Right hindlimb (tissue), 1 donor: ENCODE results near the gene CRAMP1.

Source experiments
- DNase-seq: peaks from one replicate; pipeline ENCODE4 v3.0.0-alpha.2; 2018

CRAMP1 gene

DNA sequence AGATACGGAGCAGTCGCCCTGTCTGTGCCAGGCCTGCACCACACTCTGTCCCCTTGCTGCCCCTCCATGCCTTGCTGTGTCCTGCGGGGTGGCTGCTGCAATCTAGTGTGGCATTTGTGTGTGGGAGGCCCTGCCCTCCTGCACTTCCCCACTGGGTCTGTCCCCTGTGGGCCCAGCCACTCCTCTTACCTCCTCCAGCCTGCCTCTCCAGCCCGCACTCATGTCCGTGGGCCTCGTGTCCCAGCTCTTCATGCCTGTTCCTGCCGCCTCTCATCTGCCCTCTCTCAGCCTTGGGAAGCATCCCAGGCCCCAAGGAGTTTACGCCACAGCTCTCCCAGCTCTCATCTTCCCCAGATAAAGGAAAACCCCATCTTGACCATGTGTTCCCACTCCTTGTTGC, 26.6 kb downstream of the CRAMP1 start:
- no peak for DNase-seq

DNA sequence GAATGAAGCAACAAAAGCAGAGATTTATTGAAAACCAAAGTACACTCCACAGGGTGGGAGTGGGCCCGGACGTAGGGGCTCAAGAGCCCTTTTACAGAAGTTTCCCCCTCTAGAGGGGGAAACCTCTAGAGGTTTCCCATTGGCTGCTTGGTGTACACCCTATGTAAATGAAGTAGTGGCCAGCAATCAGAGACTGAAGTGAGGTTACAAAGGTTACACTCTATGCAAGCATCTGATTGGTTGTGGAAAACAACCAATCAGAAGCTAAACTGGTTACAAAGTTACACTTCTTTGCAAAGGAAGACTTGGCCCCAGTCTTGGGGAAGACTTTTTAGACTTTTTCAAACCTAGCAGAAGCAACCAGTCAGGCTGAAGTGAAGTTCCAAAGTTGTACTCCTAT, 27.1 kb downstream of the CRAMP1 start:
- DNase-seq = no peak

DNA sequence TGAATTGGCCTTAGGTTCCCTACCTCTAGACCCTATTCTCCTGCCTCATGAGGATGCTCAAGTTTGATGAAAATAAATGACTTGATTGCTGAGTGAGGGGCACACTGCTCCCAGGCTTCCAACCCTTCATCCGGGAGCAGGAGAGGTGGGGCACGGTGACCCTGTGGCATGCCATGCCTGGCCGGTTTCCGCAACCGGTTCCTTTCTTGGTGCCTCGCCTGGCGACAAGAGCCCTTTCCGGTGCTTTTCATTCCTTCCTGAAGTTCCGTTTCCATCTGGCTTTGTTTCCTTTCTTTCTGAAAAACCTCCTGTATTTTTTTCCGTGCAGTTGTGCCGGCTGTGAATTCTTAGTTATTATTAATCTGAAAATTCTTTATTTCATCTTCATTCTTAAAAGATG, 27.7 kb downstream of the CRAMP1 start:
- DNase-seq = no peak

DNA sequence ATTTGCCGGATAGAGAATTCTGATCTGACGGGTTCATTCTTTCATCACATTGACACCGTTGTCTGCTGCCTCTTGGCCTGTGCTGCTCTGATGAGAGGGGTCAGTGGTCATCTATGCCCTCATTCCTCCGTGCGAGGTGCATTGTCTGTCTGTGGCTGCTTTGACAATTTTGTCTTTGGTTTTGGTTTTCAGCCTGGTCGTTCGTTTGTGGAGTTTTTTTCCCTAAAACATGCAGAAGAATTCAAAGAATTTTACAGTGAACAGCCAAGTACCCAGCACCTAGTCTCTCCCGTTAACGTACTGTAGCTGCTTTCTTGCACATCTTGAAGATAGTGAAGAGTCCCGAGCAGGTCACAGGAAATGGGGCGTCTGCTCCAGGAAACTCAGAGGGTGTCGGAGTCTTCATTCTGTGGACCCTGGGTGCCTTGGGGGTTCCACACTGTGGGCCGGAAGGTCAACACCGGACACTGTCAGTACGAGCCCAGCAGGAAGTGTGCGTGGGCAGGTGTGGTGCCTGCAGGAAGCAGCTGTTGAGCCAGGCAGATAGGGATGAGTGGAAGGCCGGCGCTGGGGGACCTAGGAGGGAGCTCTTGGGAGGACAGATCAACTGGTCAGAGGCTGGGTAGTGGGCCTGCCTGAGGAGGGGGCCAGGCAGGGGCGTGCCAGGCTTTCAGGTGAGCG, 28.2 kb downstream of the CRAMP1 start:
- no peak for DNase-seq

DNA sequence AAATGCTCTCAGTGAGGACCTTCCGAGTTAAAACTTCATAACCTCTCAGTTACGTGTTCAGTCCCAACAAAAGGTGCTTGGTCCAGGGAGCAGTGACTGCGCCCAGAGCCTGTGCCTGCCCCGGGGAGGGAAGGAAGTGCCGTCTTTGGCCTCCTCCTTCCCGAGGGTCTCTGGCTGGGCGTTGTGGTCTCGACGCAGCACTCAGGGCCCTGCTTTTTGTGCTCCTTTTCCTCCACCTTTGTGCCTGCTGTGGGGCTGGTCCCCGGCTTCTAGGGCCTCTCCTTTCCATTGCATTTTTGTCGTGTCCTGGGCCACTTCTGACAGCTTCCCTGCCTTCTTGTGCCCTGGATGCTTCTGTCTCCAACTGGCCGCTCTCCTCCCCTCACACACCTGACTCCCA, 29.1 kb downstream of the CRAMP1 start:
- DNase-seq = no peak

DNA sequence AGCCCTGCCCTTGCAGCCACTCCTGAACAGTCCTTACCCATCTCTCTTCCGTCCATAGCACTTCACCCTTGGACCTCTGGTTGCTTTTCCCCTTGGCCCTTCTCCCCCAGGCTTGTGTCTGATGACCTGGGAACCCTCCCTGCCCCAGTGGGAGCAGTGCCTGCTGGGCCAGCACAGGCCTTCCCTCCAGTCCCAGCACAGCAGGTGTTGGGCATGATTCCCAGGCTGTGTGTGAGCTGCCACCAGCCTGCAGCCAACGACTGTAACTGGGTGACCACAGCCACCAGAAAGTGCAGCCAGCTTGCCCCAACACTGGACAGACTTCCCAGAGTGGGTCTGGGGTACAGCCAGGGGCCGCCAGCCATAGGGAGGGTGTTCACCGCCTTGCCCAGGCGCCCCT, 30.0 kb downstream of the CRAMP1 start:
- DNase-seq = no peak

DNA sequence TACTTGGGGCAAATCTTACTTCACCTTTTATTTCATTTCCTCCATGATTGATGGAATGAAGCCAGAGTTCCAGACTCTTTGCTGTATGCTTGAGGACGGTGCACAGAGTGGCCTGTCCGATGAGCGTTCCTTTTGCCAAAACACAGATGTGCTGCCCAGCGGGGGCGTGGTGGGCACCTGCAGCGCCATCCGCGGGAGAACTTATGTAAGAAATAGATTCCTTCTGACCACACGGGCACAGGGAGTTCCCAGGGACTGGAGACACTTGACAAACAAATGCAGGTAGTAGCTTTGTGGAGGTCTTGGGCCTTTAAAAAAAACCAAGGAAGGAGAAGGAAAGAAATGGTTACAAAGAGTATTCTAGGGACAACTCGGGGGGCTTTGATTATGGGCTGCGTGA, 30.6 kb downstream of the CRAMP1 start:
- no peak for DNase-seq

DNA sequence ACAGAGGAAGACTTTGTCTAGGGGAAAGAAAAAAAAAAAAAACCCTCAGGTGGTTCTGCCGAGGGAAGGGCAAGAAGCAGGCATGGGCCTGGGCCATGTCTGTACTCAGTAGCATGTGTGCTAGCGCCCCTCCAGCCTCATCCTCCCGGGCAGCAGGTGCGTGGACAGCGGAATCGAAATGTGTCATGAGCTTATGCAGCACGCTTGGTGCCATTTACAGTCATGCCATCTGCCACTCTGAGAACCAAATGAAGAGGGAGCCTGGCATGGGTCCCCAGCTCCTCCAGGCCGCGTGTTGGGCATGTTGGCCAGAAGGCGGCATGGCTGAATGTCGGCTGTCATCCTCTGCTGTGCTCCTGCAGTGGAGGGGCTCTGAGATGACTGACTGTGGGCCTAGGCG, 31.4 kb downstream of the CRAMP1 start:
- no peak for DNase-seq

DNA sequence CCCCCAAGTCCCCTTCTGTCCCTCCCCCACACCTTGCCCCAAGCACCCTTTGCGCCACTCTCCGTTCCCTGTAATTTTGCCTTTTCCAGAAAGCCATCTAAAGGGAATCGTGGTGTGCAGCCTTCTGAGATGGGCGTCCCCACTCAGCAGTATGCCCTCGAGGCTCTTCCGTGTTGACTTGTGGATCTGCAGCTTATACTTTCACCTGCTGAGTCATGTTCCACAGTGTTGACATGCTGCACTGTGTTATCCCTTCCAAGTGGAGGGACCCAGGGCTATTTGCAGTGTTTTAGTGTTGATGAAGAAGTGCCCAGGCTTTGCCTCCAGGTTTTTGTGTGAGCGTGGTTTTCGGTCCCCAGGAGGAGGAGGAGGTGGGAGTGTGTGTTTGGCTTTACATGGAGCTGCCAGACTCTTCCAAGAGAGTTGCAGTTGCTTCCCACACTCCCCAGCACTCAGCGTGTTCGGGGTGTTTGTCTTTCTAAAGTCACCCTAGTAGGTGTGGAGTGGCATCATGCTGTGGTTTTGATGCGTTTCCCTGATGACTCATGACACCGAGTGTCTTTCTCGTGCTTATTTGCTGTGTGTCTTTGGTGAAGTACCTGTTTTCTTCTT, 33.9 kb downstream of the CRAMP1 start:
- DNase-seq = no peak

DNA sequence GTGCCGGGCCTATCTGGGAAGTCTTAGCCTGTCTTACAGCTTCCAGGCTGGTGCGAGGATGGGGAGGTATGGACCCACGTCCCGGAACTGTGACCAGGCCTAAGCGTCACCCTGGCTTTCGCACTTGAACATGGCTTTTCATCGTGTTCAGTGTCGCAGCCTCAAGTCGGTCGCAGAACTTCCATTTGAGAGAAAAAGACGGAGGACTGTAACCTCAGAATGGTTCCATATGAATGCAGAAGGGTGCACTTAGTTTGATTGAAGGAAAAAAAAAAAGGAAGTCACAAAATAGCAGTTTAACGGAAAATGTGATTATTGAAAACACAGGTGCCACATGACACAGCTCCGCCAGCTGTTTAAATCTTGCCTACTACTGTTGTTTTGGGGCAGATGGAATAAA, 35.7 kb downstream of the CRAMP1 start:
- no peak for DNase-seq

DNA sequence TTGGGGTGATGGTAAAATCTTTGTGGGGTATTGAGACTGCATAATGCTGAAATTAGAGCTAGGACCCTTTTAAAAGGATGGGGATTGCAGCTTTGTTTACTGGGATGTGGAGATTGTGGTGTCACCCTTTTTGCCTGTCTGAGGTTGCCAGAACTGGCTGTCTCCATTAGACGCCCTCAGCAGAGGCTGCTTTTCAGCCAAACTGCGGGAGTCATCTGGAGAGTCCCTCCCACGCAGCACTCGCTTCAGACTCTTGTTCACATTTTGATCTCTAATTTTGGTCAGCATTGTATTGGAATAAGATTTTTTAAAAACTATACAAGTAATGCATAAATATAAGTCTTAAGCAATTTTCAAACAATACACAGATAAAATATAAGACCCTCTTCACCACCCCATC, 38.0 kb downstream of the CRAMP1 start:
- DNase-seq = no peak

DNA sequence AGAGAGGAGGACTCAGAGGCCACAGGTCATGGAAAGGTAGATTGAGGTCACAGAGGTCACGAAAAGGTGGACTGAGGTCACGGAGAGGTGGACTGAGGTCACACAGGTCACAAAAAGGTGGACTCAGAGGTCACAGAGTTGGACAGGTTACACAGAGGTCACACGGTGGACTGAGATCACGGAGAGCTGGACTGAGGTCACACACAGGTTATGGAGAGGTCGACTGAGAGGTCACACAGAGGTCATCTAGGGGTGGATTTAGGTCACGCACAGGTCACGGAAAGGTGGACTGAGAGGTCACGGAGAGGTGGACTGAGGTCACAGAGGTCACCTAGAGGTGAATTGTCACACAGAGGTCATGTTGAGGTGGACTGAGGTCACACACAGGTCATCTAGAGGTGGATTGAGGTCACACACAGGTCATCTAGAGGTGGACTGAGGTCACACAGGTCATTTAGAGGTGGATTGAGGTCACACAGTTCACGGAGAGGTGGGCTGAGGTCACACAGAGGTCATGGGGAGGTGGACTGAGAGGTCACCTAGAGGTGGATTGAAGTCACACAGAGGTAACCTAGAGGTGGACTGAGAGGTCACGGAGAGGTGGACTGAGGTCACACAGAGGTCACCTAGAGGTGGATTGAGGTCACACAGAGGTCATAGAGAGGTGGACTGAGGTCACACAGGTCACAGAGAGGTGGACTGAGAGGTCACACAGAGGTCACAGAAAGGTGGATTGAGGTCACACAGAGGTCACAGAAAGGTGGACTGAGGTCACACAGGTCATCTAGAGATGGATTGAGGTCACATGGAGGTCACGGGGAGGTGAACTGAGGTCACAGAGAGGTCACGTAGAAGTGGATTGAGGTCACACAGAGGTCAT, 39.2 kb downstream of the CRAMP1 start:
- no peak for DNase-seq

DNA sequence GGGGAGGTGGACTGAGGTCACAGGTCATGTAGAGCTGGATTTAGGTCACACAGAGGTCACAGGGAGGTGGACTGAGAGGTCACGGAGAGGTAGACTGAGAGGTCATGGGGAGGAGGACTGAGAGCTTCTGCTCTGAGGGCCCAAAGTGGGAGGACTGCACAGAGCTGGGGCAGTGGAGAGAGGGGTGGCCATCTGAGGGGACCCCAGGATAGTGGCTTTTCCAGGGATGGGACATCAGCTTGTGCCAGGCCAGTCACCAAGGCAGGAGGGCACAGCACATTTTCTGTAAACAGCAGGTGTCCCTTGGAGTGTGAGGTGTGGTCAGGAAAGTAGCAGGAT, 39.8 kb downstream of the CRAMP1 start:
- no peak for DNase-seq

DNA sequence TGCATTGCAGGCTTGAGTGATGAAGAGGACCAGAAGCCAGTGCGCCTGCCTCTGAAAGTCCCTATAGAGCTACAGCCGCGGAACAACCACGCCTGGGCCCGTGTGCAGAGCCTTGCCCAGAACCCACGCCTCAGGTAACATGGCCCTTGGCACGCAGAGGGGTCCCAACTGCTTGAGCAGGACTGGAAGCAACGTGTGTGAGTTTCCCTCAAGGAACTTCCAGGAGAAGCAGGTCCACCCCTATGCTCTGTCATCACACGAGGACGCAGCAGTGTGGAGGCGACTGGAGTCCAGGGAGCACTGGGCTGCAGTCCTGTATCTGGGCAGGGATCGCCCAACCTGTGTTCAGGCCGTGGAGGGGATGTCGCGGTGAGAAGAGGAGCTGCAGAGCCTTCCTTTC, 40.9 kb downstream of the CRAMP1 start:
- no peak for DNase-seq

DNA sequence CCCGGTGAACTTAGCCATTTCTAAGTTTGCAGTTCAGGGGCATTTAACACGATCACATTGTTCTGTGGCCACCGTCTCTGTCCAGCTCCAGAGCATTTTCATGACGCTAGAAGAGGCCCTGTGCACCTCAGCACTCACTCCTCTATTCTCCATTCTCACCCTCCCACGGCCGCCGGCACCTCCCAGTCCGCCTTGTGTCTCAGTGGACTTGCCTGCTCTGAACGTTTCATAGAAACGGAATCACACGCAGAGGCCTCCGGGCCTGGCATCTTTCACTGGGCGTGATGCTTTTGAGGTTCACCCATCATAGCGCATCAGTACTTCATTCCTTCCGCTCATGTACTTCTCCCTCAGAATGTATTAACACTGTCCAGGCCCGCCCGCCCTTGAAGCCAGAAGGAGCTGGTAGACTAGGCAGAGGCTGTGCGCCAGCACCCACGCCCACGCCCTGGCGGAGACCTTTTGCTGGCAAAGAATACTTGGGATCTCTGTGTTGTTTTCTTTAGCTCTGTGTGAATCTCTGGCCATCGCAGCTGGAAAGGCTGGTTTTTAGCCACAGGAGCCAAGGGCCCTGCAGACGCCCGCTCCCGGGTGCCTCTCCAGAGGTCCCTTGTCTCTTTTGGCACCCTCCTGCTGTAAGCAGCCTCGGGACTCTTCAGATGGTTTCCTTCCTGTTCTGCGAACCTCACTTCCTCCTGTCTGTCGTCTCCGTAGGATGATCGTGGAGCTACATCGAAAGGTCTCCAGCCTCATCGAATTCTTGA, 42.5 kb downstream of the CRAMP1 start:
- no peak for DNase-seq

DNA sequence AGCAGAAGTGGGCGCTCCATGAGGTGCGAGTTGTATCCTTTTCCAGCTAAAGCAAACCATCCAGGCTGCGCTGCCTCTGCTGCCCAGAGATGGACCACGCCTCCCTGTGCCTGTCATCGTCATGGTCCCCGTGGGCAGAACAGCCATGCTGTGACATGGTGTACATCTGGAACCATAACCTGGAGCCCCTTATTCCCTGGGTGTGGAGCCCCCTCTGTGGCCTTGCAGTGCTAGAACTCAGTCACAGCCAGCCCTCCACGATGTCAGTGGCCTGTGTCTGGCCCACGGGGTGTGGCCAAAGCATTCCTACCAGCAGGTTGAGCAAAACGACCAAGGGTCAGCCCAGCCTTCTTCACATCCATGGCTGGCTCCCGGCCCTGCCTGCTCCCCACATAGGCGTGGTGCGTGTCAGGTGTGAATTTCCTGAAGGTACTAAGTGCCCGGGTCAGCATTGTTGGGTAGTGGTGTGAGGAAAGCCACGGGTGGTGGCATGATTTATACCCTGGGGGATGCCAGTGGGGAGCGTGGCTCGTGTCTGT, 43.2 kb downstream of the CRAMP1 start:
- no peak for DNase-seq

DNA sequence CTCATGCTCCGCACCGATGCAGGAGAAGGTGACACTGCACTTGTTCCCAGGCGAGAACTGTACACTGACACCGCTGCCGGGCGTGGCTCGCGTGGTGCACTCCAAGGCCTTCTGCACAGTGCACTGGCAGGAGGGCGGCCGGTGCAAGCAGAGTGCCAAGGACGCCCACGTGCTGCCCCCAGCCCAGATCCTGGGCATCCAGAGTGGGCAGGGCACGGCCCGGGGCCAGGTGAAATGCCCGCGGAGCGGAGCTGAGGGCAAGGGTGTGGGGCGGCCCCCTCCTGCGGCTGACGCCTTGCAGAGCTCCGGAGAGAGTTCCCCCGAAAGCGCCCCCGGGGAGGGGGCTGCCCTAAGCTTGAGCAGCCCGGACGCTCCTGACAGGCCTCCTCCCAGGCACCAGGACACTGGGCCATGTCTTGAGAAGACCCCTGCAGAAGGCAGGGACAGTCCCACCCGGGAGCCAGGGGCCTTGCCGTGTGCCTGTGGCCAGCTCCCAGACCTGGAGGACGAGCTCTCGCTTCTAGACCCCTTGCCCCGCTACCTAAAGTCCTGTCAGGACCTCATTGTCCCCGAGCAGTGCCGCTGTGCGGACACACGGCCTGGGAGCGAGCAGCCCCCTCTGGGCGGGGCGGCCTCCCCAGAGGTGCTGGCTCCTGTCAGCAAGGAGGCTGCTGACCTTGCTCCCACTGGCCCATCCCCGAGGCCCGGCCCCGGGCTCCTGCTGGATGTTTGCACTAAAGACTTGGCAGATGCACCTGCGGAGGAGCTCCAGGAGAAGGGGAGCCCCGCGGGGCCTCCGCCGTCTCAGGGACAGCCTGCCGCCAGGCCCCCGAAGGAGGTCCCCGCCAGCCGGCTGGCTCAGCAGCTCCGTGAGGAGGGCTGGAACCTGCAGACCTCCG, 44.0 kb downstream of the CRAMP1 start:
- DNase-seq = no peak

DNA sequence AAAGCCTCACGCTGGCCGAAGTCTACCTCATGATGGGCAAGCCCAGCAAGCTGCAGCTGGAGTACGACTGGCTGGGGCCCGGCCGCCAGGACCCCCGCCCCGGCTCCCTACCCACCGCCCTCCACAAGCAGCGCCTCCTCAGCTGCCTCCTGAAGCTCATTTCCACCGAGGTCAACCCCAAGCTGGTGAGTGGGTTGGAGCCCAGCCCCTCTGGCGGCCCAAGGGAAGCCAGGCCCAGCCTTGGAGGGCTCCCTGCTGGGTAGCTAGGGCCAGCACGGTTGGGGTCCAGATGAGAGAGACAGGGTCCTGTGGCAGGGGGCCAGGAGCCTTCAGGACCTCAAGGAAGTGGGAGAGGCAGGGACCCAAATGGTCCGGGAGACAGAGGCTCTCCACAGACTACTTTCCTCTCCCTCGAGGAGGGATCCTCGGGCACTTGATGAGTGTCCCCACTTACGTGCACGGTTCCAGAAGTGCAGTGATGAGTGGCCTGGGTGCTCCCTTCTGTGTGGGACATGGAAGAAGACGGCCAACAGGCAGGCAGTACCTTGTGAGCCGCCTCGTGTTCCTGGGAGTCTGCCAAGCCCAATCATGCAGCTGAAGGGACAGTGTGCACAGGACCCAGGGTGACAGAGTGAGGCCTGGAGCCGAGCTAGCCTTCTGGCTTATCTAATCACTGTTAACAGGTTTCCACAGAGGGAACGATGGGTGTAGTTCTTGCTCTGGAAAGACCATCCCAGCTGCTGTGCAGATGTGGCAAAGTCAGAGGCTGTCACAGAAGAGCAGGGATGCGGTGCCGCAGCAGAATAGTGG, 44.9 kb downstream of the CRAMP1 start:
- no peak for DNase-seq

DNA sequence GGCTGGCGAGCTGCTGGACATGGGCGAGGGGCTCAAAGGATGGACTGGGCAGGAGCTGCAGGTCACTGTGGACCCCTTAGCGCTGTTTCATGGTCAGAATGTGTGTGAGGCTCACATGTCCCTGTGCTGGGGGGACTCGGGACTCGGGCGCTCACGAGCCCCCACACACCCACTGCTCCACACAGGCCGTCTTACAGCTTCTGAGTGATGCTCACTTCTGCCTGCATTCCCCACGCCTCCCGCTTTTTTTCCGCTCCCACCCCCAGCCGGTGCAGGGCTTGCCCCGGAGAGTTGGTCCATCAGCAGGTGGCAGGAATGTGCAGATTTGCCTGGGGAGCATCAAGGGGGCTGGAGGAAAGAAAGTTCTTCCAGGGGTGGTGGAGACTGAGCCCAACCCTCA, 45.7 kb downstream of the CRAMP1 start:
- DNase-seq = no peak

DNA sequence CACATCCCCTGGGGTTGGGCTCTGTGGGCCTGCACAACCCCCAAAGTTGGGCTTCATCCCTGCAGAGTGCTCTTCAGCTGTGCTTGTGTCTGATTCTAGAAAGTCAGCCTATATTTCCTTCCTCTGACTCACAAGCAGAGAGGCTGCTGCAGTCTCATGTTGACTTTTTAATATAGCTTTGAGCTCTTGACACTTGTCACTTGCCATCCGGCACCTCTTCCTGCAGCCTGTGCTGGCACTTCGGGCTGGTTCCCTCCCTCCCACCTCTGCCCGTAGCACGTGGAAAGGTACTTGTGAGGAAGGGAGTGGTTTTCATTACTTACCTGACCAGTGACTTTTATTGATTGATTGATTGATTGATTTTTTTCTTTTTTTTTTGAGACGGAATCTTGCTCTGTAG, 46.9 kb downstream of the CRAMP1 start:
- DNase-seq = no peak

DNA sequence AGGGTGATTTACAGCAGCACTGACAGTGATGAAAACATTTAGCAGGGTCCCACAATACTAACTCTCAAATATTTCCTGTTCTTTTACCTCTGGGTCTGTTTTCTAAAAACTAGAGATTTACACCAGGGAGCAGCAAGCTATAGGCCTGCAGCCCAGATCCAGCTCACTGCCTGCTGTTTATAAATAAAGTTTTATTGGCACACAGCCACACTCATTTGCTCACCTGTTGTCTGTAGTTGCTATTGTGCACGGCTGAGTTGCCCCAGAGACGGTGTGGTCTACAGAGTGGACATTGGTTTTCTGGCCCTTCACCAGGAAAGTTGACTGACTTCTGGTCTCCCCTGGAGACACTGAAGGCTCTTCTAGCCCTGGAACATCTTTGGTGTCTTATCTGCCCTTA, 49.7 kb downstream of the CRAMP1 start:
- no peak for DNase-seq
